Sigmoid colon (tissue), 7 donors: Measurements from ENCODE around the gene ZSCAN16. TPM values are rescaled to one million over a fixed set of nuclear protein-coding genes. Genes with fewer than 3 reads are reported as not detected.
A peak's percentile ranks its signal among the peaks of the same experiment; 100 is the strongest.
"Not testable (repeated sequence)": the region's sequence is repeated elsewhere in the genome, so short reads cannot be mapped to it uniquely, and the experiment has no call there.

Experiments used
- DNase-seq: peaks from one replicate; pipeline ENCODE4 v3.0.0-alpha.2; 2019
- H3K27ac ChIP-seq, 4 donors: fragments of 200-600 bp; sonication (generic); one replicate each; pipeline ENCODE4 v1.5.1; 2016 to 2019; ENCODE audit warnings: mild to moderate bottlenecking in 1 of 4
- H3K27me3 ChIP-seq, 3 donors: fragments of 200-600 bp; sonication (generic); one replicate each; pipeline ENCODE4 v1.5.1; 2019; ENCODE audit warnings: mild to moderate bottlenecking in 1 of 3
- H3K36me3 ChIP-seq, 4 donors: fragments of 200-600 bp; sonication (generic); one replicate each; pipeline ENCODE4 v1.5.1; 2016 to 2019
- H3K4me1 ChIP-seq, 4 donors: fragments of 200-600 bp; sonication (generic); one replicate each; pipeline ENCODE4 v1.5.1; 2017 to 2019
- H3K4me3 ChIP-seq, 4 donors: fragments of 200-600 bp; sonication (generic); one replicate each; pipeline ENCODE4 v1.5.1; 2017 to 2019; ENCODE audit warnings: mild to moderate bottlenecking in 2 of 4, moderate library complexity in 1 of 4
- H3K9me3 ChIP-seq, 4 donors: fragments of 200-600 bp in 3 of 4; sonication (generic) in 3 of 4; one replicate each; pipeline versions ENCODE4 v1.5.1 to v1.6.1; 2013 to 2019
- EP300 ChIP-seq, 4 donors: sonication (generic); formaldehyde crosslinking; IDR thresholded peaks; one replicate each; pipeline ENCODE4 v1.6.1; 2017; ENCODE audit warnings: antibody characterized with exemption in 4 of 4
- POLR2A ChIP-seq, 2 donors: fragments of 450-650 bp; IDR thresholded peaks; one replicate each; pipeline ENCODE4 v1.6.1; 2016; ENCODE audit warnings: antibody characterized with exemption in 2 of 2, mild to moderate bottlenecking in 2 of 2, moderate library complexity in 2 of 2
- POLR2AphosphoS5 ChIP-seq, 4 donors: sonication (generic); formaldehyde crosslinking; IDR thresholded peaks; one replicate each; pipeline ENCODE4 v1.6.1; 2017; ENCODE audit warnings: antibody characterized with exemption in 4 of 4
- WGBS, 2 donors: extraction: QIAGEN DNeasy Blood & Tissue Kit; methylation state at CpG; one replicate each; pipeline ENCODE4 v1.1.7; 2013; 5-methylcytosine and 5-hydroxymethylcytosine counted together
- intact Hi-C: fragments of 100-400 bp; cut with DNase I; formaldehyde crosslinking; loops from one replicate; pipeline ENCODE4 v1.15.1; 2023
- polyA plus RNA-seq, 3 donors: library from polyadenylated mRNA; stranded (reverse); fragments of 200-250 nt; gene quantifications; one replicate each; pipeline ENCODE4 v1.2.3, GENCODE V29; 2013
- total RNA-seq, 4 donors: library from RNA; depleted of rRNA; stranded (reverse); fragments of >200 nt; gene quantifications; one replicate each; pipeline ENCODE4 v1.1.0, GENCODE V29; 2016
- TF ChIP-seq, protein P1 (sequence below), 4 experiments: fragments of 450-650 bp in 3 of 4; fragments of 200-600 bp in 1 of 4; IDR thresholded peaks; one replicate each; pipeline ENCODE4 v1.5.1; 2016 to 2019; ENCODE audit warnings: antibody characterized with exemption in 4 of 4, mild to moderate bottlenecking in 3 of 4, moderate library complexity in 2 of 4
- donor health status: healthy with polysubstance abuse.
- donor health status: Bipolar disorder and iron deficiency.
- donor health status: healthy.

Gene ZSCAN16
- total RNA-seq (1 to 10 TPM; 1.4 to 7.5 (median 6.8) TPM), polyA plus RNA-seq (1 to 10 TPM; 7.8 to 8.3 (median 8.1) TPM)

DNA sequence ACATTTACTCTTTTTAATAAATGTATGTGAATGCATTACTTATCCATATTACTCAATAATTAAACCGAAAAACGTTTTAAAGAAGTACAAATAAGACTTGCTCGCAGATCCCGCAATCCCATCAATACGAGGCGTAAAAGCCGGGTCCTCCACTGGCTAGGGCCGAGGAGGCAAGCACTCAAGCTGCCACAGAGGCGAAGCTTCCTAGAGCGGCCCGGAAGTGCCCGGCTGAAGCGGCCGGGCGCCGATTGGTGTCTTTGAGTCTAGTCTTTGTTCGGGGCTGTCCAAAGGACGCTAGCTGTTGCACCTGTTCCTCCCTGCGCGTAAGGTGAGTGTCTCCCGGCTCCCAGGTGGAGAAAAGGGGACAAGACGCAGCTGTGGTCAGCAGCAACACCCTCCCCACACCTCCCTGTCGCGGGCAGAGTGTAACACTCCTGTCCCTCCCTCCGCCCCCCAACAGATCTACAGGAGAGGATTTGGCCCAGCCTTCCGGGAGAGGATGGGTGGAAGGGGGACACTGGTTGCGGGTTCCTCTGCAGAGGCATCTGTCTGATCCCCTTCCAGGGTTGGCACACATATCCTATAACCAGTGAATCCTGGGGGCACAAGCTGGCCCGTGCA, at the start of gene ZSCAN16:
Gene ZSCAN16, plus strand, starts transcription at position 260 of the 621 bp plus-strand sequence. CDS start 835 bp downstream, outside the sequence.
- peak; percentile 89 for DNase-seq
- 0% methylated on average over 28 of the region's 28 CpGs for WGBS, 2 donors
- Histone ChIP-seq H3K27me3 (no peaks in the 10 kb centered on the region), H3K36me3 (peaks cover 0 to 51% (median 3%) of the 10 kb centered on the region in 4 donors), H3K9me3 (no peaks in the 10 kb centered on the region), H3K27ac (peak within 1 kb of the TSS; percentile 73 to 82 (median 76)), H3K4me3 (peak within 1 kb of the TSS; percentile 56 to 63 (median 62)), H3K4me1 (peaks cover 0 to 12% (median 5%) of the 10 kb centered on the region in 4 donors)
- intact Hi-C loops: loop anchor here (5.0 kb wide), 1 partner anchor 42 kb away; the partner anchor contains the start of gene ZNF165
- TF ChIP-seq POLR2AphosphoS5 (IDR thresholded peaks at IDR 0.05) (peak in 3 of 4 donors; percentile 38 to 58 (median 55)), POLR2A (IDR thresholded peaks at IDR 0.05) (no peak), EP300 (IDR thresholded peaks at IDR 0.05) (no peak)
- TF ChIP-seq, protein P1, sequence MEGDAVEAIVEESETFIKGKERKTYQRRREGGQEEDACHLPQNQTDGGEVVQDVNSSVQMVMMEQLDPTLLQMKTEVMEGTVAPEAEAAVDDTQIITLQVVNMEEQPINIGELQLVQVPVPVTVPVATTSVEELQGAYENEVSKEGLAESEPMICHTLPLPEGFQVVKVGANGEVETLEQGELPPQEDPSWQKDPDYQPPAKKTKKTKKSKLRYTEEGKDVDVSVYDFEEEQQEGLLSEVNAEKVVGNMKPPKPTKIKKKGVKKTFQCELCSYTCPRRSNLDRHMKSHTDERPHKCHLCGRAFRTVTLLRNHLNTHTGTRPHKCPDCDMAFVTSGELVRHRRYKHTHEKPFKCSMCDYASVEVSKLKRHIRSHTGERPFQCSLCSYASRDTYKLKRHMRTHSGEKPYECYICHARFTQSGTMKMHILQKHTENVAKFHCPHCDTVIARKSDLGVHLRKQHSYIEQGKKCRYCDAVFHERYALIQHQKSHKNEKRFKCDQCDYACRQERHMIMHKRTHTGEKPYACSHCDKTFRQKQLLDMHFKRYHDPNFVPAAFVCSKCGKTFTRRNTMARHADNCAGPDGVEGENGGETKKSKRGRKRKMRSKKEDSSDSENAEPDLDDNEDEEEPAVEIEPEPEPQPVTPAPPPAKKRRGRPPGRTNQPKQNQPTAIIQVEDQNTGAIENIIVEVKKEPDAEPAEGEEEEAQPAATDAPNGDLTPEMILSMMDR (IDR thresholded peaks at IDR 0.05): no peak

GRCh38 chr6:28078050-28078449, 46.4 kb upstream of the ZSCAN16 start:
- no peak for DNase-seq
- H3K27ac ChIP-seq: no peak overlapping the region
- TF ChIP-seq POLR2A (IDR thresholded peaks at IDR 0.05) (no peak), POLR2AphosphoS5 (IDR thresholded peaks at IDR 0.05) (no peak), EP300 (IDR thresholded peaks at IDR 0.05) (no peak)
- TF ChIP-seq, protein P1 (IDR thresholded peaks at IDR 0.05): no peak
- intact Hi-C loops: no loop called here
- no peak overlapping the region for H3K4me3 ChIP-seq
- no peaks in the 10 kb centered on the region for H3K9me3 ChIP-seq
- no peaks in the 10 kb centered on the region for H3K36me3 ChIP-seq
- peaks cover 0 to 14% (median 9%) of the 10 kb centered on the region in 4 donors for H3K4me1 ChIP-seq
- no peaks in the 10 kb centered on the region for H3K27me3 ChIP-seq

DNA sequence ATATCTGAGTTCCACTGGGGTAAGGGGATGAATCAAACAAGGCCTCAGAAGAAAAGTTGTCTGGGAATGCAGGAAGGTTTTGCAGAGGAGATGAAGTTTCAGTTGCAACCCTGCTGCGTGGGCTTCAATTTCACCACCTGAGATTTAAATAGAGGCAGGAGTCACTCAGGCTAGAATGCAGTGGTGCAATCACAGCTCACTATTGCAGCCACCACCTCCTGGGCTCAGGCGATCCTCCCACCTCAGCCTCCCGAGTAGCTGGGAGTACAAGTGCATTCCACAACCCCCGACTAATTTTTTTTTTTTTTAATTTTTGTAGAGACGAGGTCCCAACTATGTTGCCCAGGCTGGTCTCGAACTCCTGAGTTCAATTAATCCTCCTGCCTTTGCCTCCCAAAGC, 45.6 kb upstream of the ZSCAN16 start:
- 91 to 93% methylated on average over 6 of the region's 6 CpGs for WGBS, 2 donors
- no peaks in the 10 kb centered on the region for H3K9me3 ChIP-seq
- intact Hi-C loops: no loop called here
- H3K4me1 ChIP-seq: peaks cover 0 to 14% (median 9%) of the 10 kb centered on the region in 4 donors
- H3K27ac ChIP-seq: no peak overlapping the region
- no peaks in the 10 kb centered on the region for H3K36me3 ChIP-seq
- TF ChIP-seq POLR2AphosphoS5 (IDR thresholded peaks at IDR 0.05): no peak
- TF ChIP-seq, protein P1 (IDR thresholded peaks at IDR 0.05): no peak
- no peak for TF ChIP-seq POLR2A (IDR thresholded peaks at IDR 0.05)
- TF ChIP-seq EP300 (IDR thresholded peaks at IDR 0.05): no peak
- no peak overlapping the region for H3K4me3 ChIP-seq
- no peaks in the 10 kb centered on the region for H3K27me3 ChIP-seq
- no peak for DNase-seq

DNA sequence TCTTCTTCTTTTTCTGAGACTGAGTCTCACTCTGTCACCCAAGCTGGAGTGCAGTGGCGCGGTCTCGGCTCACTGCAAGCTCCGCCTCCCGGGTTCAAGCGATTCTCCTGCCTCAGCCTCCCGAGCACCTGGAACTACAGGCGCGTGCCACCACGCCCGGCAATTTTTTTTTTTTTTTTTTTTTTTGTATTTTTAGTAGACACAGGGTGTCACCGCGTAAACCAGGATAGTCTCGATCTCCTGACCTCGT, 44.1 kb upstream of the ZSCAN16 start, which contains the start of gene ZNF165:
Gene ZNF165, plus strand, starts transcription at position 188 of the 250 bp plus-strand sequence. CDS start 4,913 bp downstream, outside the sequence.
- intact Hi-C loops: loop anchor here (2.0 to 10.0 kb wide), 6 partner anchors 24 to 606 kb away; partner anchors contain the start of genes ZNF184 and ZSCAN16
- peak within 1 kb of the TSS; percentile 62 to 78 (median 71) for H3K4me3 ChIP-seq

DNA sequence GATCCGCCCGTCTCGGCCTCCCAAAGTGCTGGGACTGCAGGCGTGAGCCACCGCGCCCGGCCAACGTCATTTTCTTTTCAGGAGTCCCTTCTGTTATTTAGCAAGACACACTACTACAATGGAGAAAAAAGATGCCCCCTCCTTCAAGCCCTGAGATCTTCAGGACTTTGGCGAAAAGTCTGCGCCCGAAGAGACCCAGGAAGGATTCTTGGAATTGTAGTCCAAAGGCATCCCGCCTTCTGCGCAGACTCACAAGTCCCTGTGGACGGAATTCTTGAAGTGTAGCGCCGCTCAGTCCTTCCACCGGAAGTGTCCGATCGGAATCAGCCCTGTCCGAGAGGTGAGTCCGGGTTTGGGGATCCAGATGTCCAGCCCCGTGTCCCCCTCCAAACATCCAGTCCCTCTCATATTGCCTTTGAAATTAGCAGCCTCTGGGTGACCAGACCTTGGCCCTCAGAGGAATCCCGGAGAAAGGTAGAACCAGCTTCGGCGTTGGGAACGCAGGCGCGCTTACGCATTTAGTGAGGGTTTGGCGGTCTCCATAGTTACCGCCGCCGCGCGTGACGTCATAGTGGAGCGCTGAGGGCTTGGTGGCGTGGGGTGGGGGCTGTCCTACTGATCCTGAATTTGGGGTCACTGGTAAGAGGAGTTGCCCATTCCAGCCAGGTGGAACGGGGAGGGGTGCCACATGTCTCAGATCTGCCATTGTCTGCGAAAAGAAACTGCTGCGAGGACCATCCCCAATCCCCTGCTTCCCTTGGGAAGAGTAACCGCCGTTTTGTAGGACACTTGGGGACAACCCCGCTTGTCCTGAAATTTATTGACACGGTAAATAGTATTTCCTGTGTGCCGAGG, 43.6 kb upstream of the ZSCAN16 start:
- Histone ChIP-seq H3K9me3 (no peaks in the 10 kb centered on the region), H3K27me3 (no peaks in the 10 kb centered on the region)

More for the DNA sequence above, 44.1 kb upstream of the ZSCAN16 start, which contains the start of gene ZNF165:
- not testable (repeated sequence) for H3K9me3 ChIP-seq, H3K36me3 ChIP-seq, DNase-seq, H3K27me3 ChIP-seq
- peak within 1 kb of the TSS; percentile 86 to 93 (median 91) for H3K27ac ChIP-seq
- WGBS, 2 donors: 1 to 2% methylated on average over 15 of the region's 15 CpGs
- H3K4me1 ChIP-seq: peaks cover 0 to 14% (median 9%) of the 10 kb centered on the region in 4 donors

More for the DNA sequence above, 43.6 kb upstream of the ZSCAN16 start:
- Histone ChIP-seq H3K27ac (peak overlapping the region; percentile 86 to 93 (median 91)), H3K36me3 (no peaks in the 10 kb centered on the region), H3K4me3 (peak overlapping the region; percentile 62 to 78 (median 71)), H3K4me1 (peaks cover 0 to 14% (median 9%) of the 10 kb centered on the region in 4 donors)
- TF ChIP-seq EP300 (IDR thresholded peaks at IDR 0.05) (peak in 1 of 4 donors; percentile 43), POLR2A (IDR thresholded peaks at IDR 0.05) (peak in 1 of 2 donors; percentile 41), POLR2AphosphoS5 (IDR thresholded peaks at IDR 0.05) (peak; percentile 65 to 85 (median 74))
- TF ChIP-seq, protein P1 (IDR thresholded peaks at IDR 0.05): no peak
- intact Hi-C loops: loop anchor here (2.0 to 10.0 kb wide), 6 partner anchors 24 to 606 kb away; partner anchors contain the start of genes ZNF184 and ZSCAN16
- DNase-seq: peak; percentile 97
- whole genome bisulfite sequencing, 2 donors: 1% methylated on average over 46 of the region's 46 CpGs
